IMR-90 (cell line): ENCODE data around the gene ETNK1. TPM values are rescaled to one million over a fixed set of nuclear protein-coding genes. Genes with fewer than 3 reads are reported as not detected.

Experiments
- ATAC-seq: fragments of 200-7000 bp; cut with Tn5 transposase; 2 replicates; pipeline ENCODE4 v1.9.1; 2020; ENCODE audit warnings: low read depth, mild to moderate bottlenecking, moderate library complexity
- BruUV-seq: library from RNA; stranded (reverse); fragments of 400-500 nt; replicated peaks from 2 replicates; lab custom pipeline; 2021; lab: Mats Ljungman, UMichigan
- CTCF ChIA-PET: fragments of 300-600 bp; formaldehyde crosslinking; extraction: SDS; loops from one replicate; lab custom pipeline; 2021; ENCODE audit warnings: antibody characterized with exemption; lab: Yijun Ruan, JAX
- POLR2A ChIA-PET: fragments of 300-600 bp; sonication (Branson Sonifier 250); formaldehyde crosslinking; loops from one replicate; lab custom pipeline; 2022; ENCODE audit warnings: antibody characterized with exemption; ENCODE audit not compliant: unreplicated experiment; lab: Charles Lee
- DNase-seq: peaks from one replicate; pipeline ENCODE4 v3.0.0; 2013
- H2AFZ ChIP-seq: replicated peaks from 2 replicates; pipeline ENCODE3; 2013; ENCODE audit warnings: low read length, mild to moderate bottlenecking; ENCODE audit not compliant: poor library complexity
- H2AK5ac ChIP-seq: 2 replicates; pipeline ENCODE4 v1.6.1; 2013; ENCODE audit warnings: low read depth, low read length, inconsistent platforms
- H2AK9ac ChIP-seq: replicated peaks from 2 replicates; pipeline ENCODE3; 2013; ENCODE audit warnings: mild to moderate bottlenecking, low read depth, low read length, moderate library complexity; ENCODE audit not compliant: poor library complexity
- H2BK120ac ChIP-seq: 2 replicates; pipeline ENCODE4 v1.6.1; 2013; ENCODE audit warnings: low read depth, low read length, inconsistent platforms
- H2BK15ac ChIP-seq: 3 replicates; pipeline ENCODE4 v1.6.1; 2013; ENCODE audit warnings: low read depth, low read length, inconsistent platforms
- H2BK20ac ChIP-seq: 2 replicates; pipeline ENCODE4 v1.6.1; 2013; ENCODE audit warnings: low read depth, mild to moderate bottlenecking, inconsistent platforms, low read length, moderate library complexity
- H2BK5ac ChIP-seq: 2 replicates; pipeline ENCODE4 v1.6.1; 2013; ENCODE audit warnings: mild to moderate bottlenecking, low read depth, low read length, inconsistent platforms; ENCODE audit not compliant: poor library complexity, severe bottlenecking
- H3K14ac ChIP-seq: replicated peaks from 2 replicates; pipeline ENCODE4 v1.6.1; 2013; ENCODE audit warnings: low read depth, low read length, inconsistent platforms
- H3K18ac ChIP-seq: 2 replicates; pipeline ENCODE4 v1.6.1; 2013; ENCODE audit warnings: low read depth, low read length, control low read depth
- H3K23ac ChIP-seq: 2 replicates; pipeline ENCODE4 v1.6.1; 2013; ENCODE audit warnings: low read depth, low read length, inconsistent platforms
- H3K27ac ChIP-seq: 2 replicates; pipeline ENCODE4 v1.5.1; 2013; ENCODE audit warnings: mild to moderate bottlenecking, control low read depth, low read length; ENCODE audit not compliant: insufficient read depth
- H3K27me3 ChIP-seq: 2 replicates; pipeline ENCODE4 v1.6.1; 2013; ENCODE audit warnings: low read length; ENCODE audit not compliant: control insufficient read depth, insufficient read depth
- H3K36me3 ChIP-seq: 2 replicates; pipeline ENCODE4 v1.6.1; 2013; ENCODE audit warnings: low read length, mixed read lengths; ENCODE audit not compliant: control insufficient read depth, insufficient read depth
- H3K4ac ChIP-seq: 2 replicates; pipeline ENCODE4 v1.6.1; 2013; ENCODE audit warnings: low read depth, low read length, inconsistent platforms
- H3K4me1 ChIP-seq: 2 replicates; pipeline ENCODE4 v1.6.1; 2013; ENCODE audit warnings: low read length, mixed read lengths; ENCODE audit not compliant: control insufficient read depth, insufficient read depth
- H3K4me2 ChIP-seq: 2 replicates; pipeline ENCODE4 v1.6.1; 2013; ENCODE audit warnings: low read depth, mild to moderate bottlenecking, control low read depth, low read length, moderate library complexity
- H3K4me3 ChIP-seq: 2 replicates; pipeline ENCODE4 v1.5.1; 2013; ENCODE audit warnings: low read depth, mild to moderate bottlenecking, control low read depth, low read length, moderate library complexity; ENCODE audit not compliant: insufficient read depth
- H3K56ac ChIP-seq: 2 replicates; pipeline ENCODE4 v1.6.1; 2013; ENCODE audit warnings: low read length, inconsistent platforms; ENCODE audit not compliant: insufficient read depth; ENCODE audit errors: extremely low read depth
- H3K79me1 ChIP-seq, 2 experiments: 2 replicates each; pipeline ENCODE4 v1.6.1; 2013; ENCODE audit warnings: low read length in 2 of 2, inconsistent platforms in 1 of 2, low read depth in 1 of 2
- H3K9ac ChIP-seq: 2 replicates; pipeline ENCODE4 v1.6.1; 2013; ENCODE audit warnings: low read depth, low read length, control low read depth
- H3K9me1 ChIP-seq: 2 replicates; pipeline ENCODE4 v1.6.1; 2013; ENCODE audit warnings: low read length, inconsistent platforms; ENCODE audit not compliant: insufficient read depth
- H3K9me3 ChIP-seq: 2 replicates; pipeline ENCODE4 v1.6.1; 2013; ENCODE audit warnings: low read length; ENCODE audit not compliant: control insufficient read depth, insufficient read depth
- H4K20me1 ChIP-seq: 2 replicates; pipeline ENCODE4 v1.6.1; 2013; ENCODE audit warnings: low read length, inconsistent platforms; ENCODE audit not compliant: insufficient read depth
- H4K5ac ChIP-seq: 2 replicates; pipeline ENCODE4 v1.6.1; 2013; ENCODE audit warnings: mild to moderate bottlenecking, low read depth, low read length, control low read depth
- H4K8ac ChIP-seq, 2 experiments: 2 replicates each; pipeline ENCODE4 v1.6.1; 2013; ENCODE audit warnings: low read depth in 2 of 2, low read length in 2 of 2, control low read depth in 1 of 2, inconsistent platforms in 1 of 2
- H4K91ac ChIP-seq: 2 replicates; pipeline ENCODE4 v1.6.1; 2013; ENCODE audit warnings: low read depth, low read length, inconsistent platforms; ENCODE audit not compliant: insufficient read depth
- CEBPB ChIP-seq: IDR thresholded peaks from 2 replicates; pipeline ENCODE4 v1.6.1; 2012; ENCODE audit warnings: low read depth, low read length, improper control_type of control experiment
- MXI1 ChIP-seq: IDR thresholded peaks from 2 replicates; pipeline ENCODE4 v1.6.1; 2012; ENCODE audit warnings: low read depth, mild to moderate bottlenecking, low read length, moderate library complexity, borderline replicate concordance
- POLR2A ChIP-seq: IDR thresholded peaks from 2 replicates; pipeline ENCODE4 v1.6.1; 2012; ENCODE audit warnings: mild to moderate bottlenecking, low read depth, low read length
- RCOR1 ChIP-seq: IDR thresholded peaks from 2 replicates; pipeline ENCODE4 v1.6.1; 2012; ENCODE audit warnings: mild to moderate bottlenecking, low read length, improper control_type of control experiment; ENCODE audit not compliant: insufficient replicate concordance
- SMC3 ChIP-seq: fragments of 150-350 bp; IDR thresholded peaks from 2 replicates; pipeline ENCODE4 v1.6.1; 2016; ENCODE audit warnings: low read depth, mild to moderate bottlenecking, antibody characterized with exemption, low read length, moderate library complexity
- WGBS, 2 experiments: methylation state at CpG; one replicate each; pipeline versions ENCODE4 v1.1.5 to v1.1.7; 2013; ENCODE audit warnings: missing lambda C conversion rate in 2 of 2; ENCODE audit not compliant: insufficient read length in 1 of 2; ENCODE audit errors: extremely low coverage in 2 of 2; 5-methylcytosine and 5-hydroxymethylcytosine counted together
- dilution Hi-C: fragments of 300-500 bp; cut with HindIII; formaldehyde crosslinking; loops from one replicate; pipeline ENCODE4 v1.14.3; 2018; ENCODE audit warnings: low sequenced_read_pairs; ENCODE audit not compliant: unreplicated experiment
- in situ Hi-C: fragments of 300-500 bp; cut with MboI; formaldehyde crosslinking; loops from 3 replicates; pipeline ENCODE4 v1.14.3; 2019; ENCODE audit warnings: low sequenced_read_pairs, inconsistent platforms, mixed read lengths
- intact Hi-C: fragments of 100-400 bp; cut with micrococcal nuclease; formaldehyde crosslinking; loops from 2 replicates; pipeline ENCODE4 v1.10.0; 2022
- polyA plus RNA-seq, 3 experiments: library from polyadenylated mRNA; depleted of rRNA; stranded (reverse); fragments of >200 nt; gene quantifications; 2 replicates each; pipeline ENCODE4 v1.2.3, GENCODE V29; 2012; ENCODE audit warnings: low replicate concordance in 1 of 3
- total RNA-seq: library from RNA; depleted of rRNA; stranded (reverse); fragments of >200 nt; gene quantifications from 2 replicates; pipeline ENCODE4 v1.2.3, GENCODE V29; 2012

The ETNK1 gene
- total and polyA plus RNA-seq, 2 of the 4 experiments (the other 2 are of a cell fraction): 12.8 to 33.3 TPM

DNA sequence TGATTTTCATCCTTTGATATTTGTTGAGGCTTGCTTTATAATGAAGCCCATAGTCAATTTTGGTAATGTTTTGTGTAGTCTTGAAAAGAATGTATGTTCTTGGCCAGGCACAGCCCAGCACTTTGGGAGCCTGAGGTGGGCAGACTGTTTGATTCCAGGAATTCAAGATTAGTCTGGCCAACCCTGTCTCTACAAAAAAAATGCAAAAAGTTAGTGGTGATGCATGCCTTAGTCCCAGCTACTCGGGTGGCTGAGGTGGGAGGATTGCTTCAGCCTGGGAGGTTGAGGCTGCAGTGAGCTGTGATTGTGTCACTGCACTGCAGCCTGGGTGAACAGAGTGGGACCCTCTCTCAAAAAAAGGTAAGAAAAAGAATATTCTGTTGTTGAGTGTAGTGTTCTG is 10.8 kb downstream of the ETNK1 start:
- Histone ChIP-seq H3K23ac (no peak overlapping the region), H3K4me3 (no peak overlapping the region), H3K14ac (no peak overlapping the region), H2BK5ac (no peak overlapping the region), H3K18ac (no peak overlapping the region), H2AFZ (no peak overlapping the region), H2AK5ac (no peak overlapping the region), H3K27ac (no peak overlapping the region), H3K36me3 (peaks cover 6% of the 10 kb centered on the region), H2BK15ac (no peak overlapping the region), H3K79me1 (peaks cover 26 to 37% of the 10 kb centered on the region in 2 experiments), H3K56ac (no peak overlapping the region), H3K4me2 (no peak overlapping the region), H3K4me1 (0 out of 2 replicates have a peak, but pooled peaks cover 2% of the 10 kb centered on the region), H3K27me3 (no peaks in the 10 kb centered on the region), H4K8ac (no peak overlapping the region), H2BK120ac (no peak overlapping the region), H2BK20ac (no peak overlapping the region), H4K5ac (no peak overlapping the region), H3K4ac (no peak overlapping the region), H3K9me1 (peaks cover 7% of the 10 kb centered on the region; the same call in 1 of the 2 replicates), H3K9ac (no peak overlapping the region), H3K9me3 (no peaks in the 10 kb centered on the region), H2AK9ac (no peak overlapping the region), H4K20me1 (peaks cover 9% of the 10 kb centered on the region), H4K91ac (no peak overlapping the region)
- intact Hi-C loops (loop anchor here (10.0 kb wide), 1 partner anchor 551 kb away; no protein-coding TSS in a partner anchor), dilution Hi-C loops (no loop called here), in situ Hi-C loops (loop anchor here (10.0 kb wide), 1 partner anchor 171 kb away; no protein-coding TSS in a partner anchor)
- BruUV-seq: no TSS peak
- ATAC-seq: peak; percentile 69; the same call in 1 of the 2 replicates
- no CpG with 5 or more reads among the region's 1 CpG for WGBS, 2 experiments
- TF ChIP-seq POLR2A: no peak
- TF ChIP-seq RCOR1: no peak
- TF ChIP-seq MXI1: no peak
- peak; percentile 66 for TF ChIP-seq CEBPB
- no peak for TF ChIP-seq SMC3
- no peak for DNase-seq
- POLR2A ChIA-PET: interaction anchor here (0.6 kb wide), 1 partner anchor 609 kb away, joined by 3 read pairs; no protein-coding TSS in a partner anchor
- CTCF ChIA-PET: no interaction called here
